MM.1S (cell line): Measurements from ENCODE around the gene TNNC2.

Experiments used
- EZH2 ChIP-seq: fragments of 300-600 bp; sonication (generic); optimal IDR thresholded peaks from 2 replicates; pipeline ENCODE3; 2017; ENCODE audit warnings: low read depth, mild to moderate bottlenecking, antibody characterized with exemption, low read length, mixed read lengths
- TF ChIP-seq, protein P1 (sequence below): fragments of 300-600 bp; sonication (generic); IDR thresholded peaks from 2 replicates; pipeline ENCODE4 v1.5.1; 2016; ENCODE audit warnings: antibody characterized with exemption, low read length, mixed read lengths

GRCh38 chr20:45798935-45799642, 28.0 kb downstream of the TNNC2 start:
- TF ChIP-seq, protein P1, sequence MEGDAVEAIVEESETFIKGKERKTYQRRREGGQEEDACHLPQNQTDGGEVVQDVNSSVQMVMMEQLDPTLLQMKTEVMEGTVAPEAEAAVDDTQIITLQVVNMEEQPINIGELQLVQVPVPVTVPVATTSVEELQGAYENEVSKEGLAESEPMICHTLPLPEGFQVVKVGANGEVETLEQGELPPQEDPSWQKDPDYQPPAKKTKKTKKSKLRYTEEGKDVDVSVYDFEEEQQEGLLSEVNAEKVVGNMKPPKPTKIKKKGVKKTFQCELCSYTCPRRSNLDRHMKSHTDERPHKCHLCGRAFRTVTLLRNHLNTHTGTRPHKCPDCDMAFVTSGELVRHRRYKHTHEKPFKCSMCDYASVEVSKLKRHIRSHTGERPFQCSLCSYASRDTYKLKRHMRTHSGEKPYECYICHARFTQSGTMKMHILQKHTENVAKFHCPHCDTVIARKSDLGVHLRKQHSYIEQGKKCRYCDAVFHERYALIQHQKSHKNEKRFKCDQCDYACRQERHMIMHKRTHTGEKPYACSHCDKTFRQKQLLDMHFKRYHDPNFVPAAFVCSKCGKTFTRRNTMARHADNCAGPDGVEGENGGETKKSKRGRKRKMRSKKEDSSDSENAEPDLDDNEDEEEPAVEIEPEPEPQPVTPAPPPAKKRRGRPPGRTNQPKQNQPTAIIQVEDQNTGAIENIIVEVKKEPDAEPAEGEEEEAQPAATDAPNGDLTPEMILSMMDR, result peak; percentile 69
- TF ChIP-seq EZH2, result no peak
